Esophagus muscularis mucosa (tissue), 3 donors: ENCODE results near the gene TTC4.

Experiments
- POLR2A ChIP-seq: fragments of 450-650 bp; IDR thresholded peaks from one replicate; pipeline ENCODE4 v1.6.1; 2017; ENCODE audit warnings: antibody characterized with exemption, moderate library complexity, mild to moderate bottlenecking, low read depth
- POLR2AphosphoS5 ChIP-seq, 2 donors: sonication (generic); formaldehyde crosslinking; IDR thresholded peaks; one replicate each; pipeline ENCODE4 v1.6.1; 2017; ENCODE audit warnings: antibody characterized with exemption in 2 of 2
- TF ChIP-seq, protein P1 (sequence below), 3 experiments: fragments of 200-600 bp in 2 of 3; fragments of 450-650 bp in 1 of 3; sonication (generic) in 2 of 3; IDR thresholded peaks; one replicate each; pipeline ENCODE4 v1.5.1; 2017 to 2019; ENCODE audit warnings: antibody characterized with exemption in 3 of 3, mild to moderate bottlenecking in 2 of 3, moderate library complexity in 1 of 3

DNA sequence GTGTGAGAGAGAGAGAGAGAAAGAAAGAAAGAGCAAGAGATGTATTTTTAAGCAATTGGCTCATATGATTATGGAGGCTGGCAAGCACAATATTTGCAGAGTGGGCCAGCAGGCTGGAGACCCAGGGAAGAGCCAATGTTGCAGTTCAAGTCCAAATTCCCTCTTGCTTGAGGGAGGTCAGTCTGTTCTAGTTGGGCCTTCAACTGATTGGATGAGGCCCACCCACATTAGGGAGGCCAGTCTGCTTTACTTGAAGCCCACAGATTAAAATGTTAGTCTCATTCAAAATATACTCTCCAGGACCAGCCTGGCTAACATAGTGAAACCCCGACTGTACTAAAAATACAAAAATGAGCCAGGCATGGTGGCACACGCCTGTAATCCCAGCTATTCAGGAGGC, 57.3 kb downstream of the TTC4 start:
- TF ChIP-seq, protein P1, sequence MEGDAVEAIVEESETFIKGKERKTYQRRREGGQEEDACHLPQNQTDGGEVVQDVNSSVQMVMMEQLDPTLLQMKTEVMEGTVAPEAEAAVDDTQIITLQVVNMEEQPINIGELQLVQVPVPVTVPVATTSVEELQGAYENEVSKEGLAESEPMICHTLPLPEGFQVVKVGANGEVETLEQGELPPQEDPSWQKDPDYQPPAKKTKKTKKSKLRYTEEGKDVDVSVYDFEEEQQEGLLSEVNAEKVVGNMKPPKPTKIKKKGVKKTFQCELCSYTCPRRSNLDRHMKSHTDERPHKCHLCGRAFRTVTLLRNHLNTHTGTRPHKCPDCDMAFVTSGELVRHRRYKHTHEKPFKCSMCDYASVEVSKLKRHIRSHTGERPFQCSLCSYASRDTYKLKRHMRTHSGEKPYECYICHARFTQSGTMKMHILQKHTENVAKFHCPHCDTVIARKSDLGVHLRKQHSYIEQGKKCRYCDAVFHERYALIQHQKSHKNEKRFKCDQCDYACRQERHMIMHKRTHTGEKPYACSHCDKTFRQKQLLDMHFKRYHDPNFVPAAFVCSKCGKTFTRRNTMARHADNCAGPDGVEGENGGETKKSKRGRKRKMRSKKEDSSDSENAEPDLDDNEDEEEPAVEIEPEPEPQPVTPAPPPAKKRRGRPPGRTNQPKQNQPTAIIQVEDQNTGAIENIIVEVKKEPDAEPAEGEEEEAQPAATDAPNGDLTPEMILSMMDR (IDR thresholded peaks at IDR 0.05), result no peak
- no peak for TF ChIP-seq POLR2A
- TF ChIP-seq POLR2AphosphoS5 (IDR thresholded peaks at IDR 0.05), result no peak
